ENCODE data around the gene PARP3.

DNA sequence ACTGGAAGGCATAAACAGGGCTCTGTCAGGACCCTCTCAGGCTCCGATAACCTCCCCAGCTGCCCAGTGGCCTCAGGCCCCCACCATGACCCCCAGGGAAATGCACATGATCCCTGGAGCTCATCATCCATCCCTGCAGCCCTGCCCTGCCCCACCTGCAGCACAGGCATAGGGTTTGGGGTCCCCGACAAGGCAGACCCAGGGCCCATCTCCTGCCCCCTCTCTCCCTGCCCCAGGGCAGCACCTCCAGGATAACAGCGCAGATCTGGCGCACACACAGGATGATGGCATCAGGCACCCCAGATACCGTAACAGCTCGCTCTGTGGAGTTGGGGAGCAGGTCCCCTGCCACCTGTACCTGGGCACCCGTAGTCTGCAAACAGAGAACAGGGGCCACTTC, 17.5 kb downstream of the PARP3 start:
- no peak for TF ChIP-seq ZNF263 (CRISPR knock-in tag; IDR thresholded peaks at IDR 0.05; ENCODE audit: borderline replicate concordance)
- TF ChIP-seq, protein P1, sequence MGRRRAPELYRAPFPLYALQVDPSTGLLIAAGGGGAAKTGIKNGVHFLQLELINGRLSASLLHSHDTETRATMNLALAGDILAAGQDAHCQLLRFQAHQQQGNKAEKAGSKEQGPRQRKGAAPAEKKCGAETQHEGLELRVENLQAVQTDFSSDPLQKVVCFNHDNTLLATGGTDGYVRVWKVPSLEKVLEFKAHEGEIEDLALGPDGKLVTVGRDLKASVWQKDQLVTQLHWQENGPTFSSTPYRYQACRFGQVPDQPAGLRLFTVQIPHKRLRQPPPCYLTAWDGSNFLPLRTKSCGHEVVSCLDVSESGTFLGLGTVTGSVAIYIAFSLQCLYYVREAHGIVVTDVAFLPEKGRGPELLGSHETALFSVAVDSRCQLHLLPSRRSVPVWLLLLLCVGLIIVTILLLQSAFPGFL (CRISPR knock-in tag; IDR thresholded peaks at IDR 0.05), result no peak
- TF ChIP-seq TEAD2 (tag; IDR thresholded peaks at IDR 0.05), result no peak
- no peak for TF ChIP-seq BRF1 (IDR thresholded peaks at IDR 0.05; ENCODE audit: borderline replicate concordance, extremely low read depth, insufficient read length)
- no peak for TF ChIP-seq BRD4 (IDR thresholded peaks at IDR 0.05)
- no peak for TF ChIP-seq SMARCC2 (IDR thresholded peaks at IDR 0.05; ENCODE audit: low read depth)
